Osteocyte (in vitro differentiated cells): ENCODE results near the gene CMPK2. TPM values are rescaled to one million over a fixed set of nuclear protein-coding genes. Genes with fewer than 3 reads are reported as not detected.

Source experiments
- DNase-seq: peaks from one replicate; pipeline ENCODE4 v3.0.0; 2021; ENCODE audit warnings: mixed read lengths; ENCODE audit not compliant: unreplicated experiment; ENCODE audit errors: extremely low spot score
- H3K27ac Mint-ChIP-seq: one replicate; pipeline ENCODE4 v1.8.0; 2021; ENCODE audit warnings: mild to moderate bottlenecking, mixed read lengths; ENCODE audit not compliant: unreplicated experiment
- H3K27me3 Mint-ChIP-seq: one replicate; pipeline ENCODE4 v1.8.0; 2021; ENCODE audit warnings: mixed read lengths; ENCODE audit not compliant: unreplicated experiment
- H3K36me3 Mint-ChIP-seq: one replicate; pipeline ENCODE4 v1.8.0; 2021; ENCODE audit warnings: mixed read lengths; ENCODE audit not compliant: unreplicated experiment
- H3K4me1 Mint-ChIP-seq: one replicate; pipeline ENCODE4 v1.8.0; 2021; ENCODE audit warnings: mixed read lengths; ENCODE audit not compliant: unreplicated experiment
- H3K4me3 Mint-ChIP-seq: one replicate; pipeline ENCODE4 v1.8.0; 2021; ENCODE audit warnings: mild to moderate bottlenecking, moderate library complexity, mixed read lengths; ENCODE audit not compliant: unreplicated experiment
- H3K9me3 Mint-ChIP-seq: one replicate; pipeline ENCODE4 v1.8.0; 2021; ENCODE audit warnings: mixed read lengths; ENCODE audit not compliant: unreplicated experiment
- total RNA-seq: library from RNA; stranded (reverse); gene quantifications from 2 replicates; pipeline ENCODE4 v1.2.1, GENCODE V29; 2021
- TF ChIP-seq, protein P1 (sequence below): fragments of 200-600 bp; sonication (generic); IDR thresholded peaks from 2 replicates; pipeline ENCODE4 v1.5.0; 2021; ENCODE audit warnings: antibody characterized with exemption, mild to moderate bottlenecking, moderate library complexity

CMPK2 gene
- total RNA-seq, 1 donor from 2014 or later, result 1.1 TPM

- Mint-ChIP-seq H3K27ac (no peak overlapping the region), H3K36me3 (no peaks in the 10 kb centered on the region), H3K9me3 (no peaks in the 10 kb centered on the region), H3K4me3 (no peak overlapping the region), H3K27me3 (no peaks in the 10 kb centered on the region), H3K4me1 (no peaks in the 10 kb centered on the region)
- TF ChIP-seq, protein P1, sequence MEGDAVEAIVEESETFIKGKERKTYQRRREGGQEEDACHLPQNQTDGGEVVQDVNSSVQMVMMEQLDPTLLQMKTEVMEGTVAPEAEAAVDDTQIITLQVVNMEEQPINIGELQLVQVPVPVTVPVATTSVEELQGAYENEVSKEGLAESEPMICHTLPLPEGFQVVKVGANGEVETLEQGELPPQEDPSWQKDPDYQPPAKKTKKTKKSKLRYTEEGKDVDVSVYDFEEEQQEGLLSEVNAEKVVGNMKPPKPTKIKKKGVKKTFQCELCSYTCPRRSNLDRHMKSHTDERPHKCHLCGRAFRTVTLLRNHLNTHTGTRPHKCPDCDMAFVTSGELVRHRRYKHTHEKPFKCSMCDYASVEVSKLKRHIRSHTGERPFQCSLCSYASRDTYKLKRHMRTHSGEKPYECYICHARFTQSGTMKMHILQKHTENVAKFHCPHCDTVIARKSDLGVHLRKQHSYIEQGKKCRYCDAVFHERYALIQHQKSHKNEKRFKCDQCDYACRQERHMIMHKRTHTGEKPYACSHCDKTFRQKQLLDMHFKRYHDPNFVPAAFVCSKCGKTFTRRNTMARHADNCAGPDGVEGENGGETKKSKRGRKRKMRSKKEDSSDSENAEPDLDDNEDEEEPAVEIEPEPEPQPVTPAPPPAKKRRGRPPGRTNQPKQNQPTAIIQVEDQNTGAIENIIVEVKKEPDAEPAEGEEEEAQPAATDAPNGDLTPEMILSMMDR, result no peak
- DNase-seq, result no peak
These were observed 44.7 kb downstream of the CMPK2 start for GRCh38 chr2:6820903-6821584.

GRCh38 chr2:6820236-6820635, 45.5 kb downstream of the CMPK2 start:
- no peak overlapping the region for H3K27ac Mint-ChIP-seq
- no peaks in the 10 kb centered on the region for H3K9me3 Mint-ChIP-seq
- TF ChIP-seq, protein P1, result no peak
- no peaks in the 10 kb centered on the region for H3K27me3 Mint-ChIP-seq
- H3K4me3 Mint-ChIP-seq, result no peak overlapping the region
- H3K4me1 Mint-ChIP-seq, result no peaks in the 10 kb centered on the region
- H3K36me3 Mint-ChIP-seq, result no peaks in the 10 kb centered on the region
- DNase-seq, result no peak

DNA sequence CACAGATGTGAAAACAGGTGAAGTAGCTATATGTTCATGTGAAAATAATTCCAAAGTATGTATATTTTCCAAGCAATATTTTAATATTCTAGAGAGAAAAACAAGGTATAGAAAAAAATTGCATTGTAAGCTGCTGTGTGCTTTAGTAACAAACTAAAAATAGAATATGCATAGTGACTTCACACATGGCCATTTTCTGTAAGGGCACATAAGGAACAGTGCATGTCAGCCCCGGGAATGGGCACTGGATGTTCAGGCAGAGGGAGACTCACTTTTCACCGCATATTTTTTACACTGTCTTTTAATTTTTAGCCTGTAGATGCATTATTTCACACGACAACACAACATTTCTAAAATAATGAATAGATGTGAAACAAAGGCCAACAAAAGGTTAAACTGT, 46.0 kb downstream of the CMPK2 start:
- TF ChIP-seq, protein P1, result no peak
- DNase-seq, result no peak
- Mint-ChIP-seq H3K27ac (no peak overlapping the region), H3K36me3 (no peaks in the 10 kb centered on the region), H3K27me3 (no peaks in the 10 kb centered on the region), H3K9me3 (no peaks in the 10 kb centered on the region), H3K4me3 (no peak overlapping the region), H3K4me1 (no peaks in the 10 kb centered on the region)

- TF ChIP-seq, protein P1, result no peak
- H3K9me3 Mint-ChIP-seq, result no peaks in the 10 kb centered on the region
- H3K27me3 Mint-ChIP-seq, result no peaks in the 10 kb centered on the region
These were observed 47.7 kb downstream of the CMPK2 start for GRCh38 chr2:6818012-6818411.

GRCh38 chr2:6814869-6815268, 50.8 kb downstream of the CMPK2 start:
- Mint-ChIP-seq H3K27me3 (no peaks in the 10 kb centered on the region), H3K4me1 (no peaks in the 10 kb centered on the region), H3K27ac (no peak overlapping the region), H3K4me3 (no peak overlapping the region), H3K9me3 (no peaks in the 10 kb centered on the region), H3K36me3 (no peaks in the 10 kb centered on the region)
- DNase-seq, result no peak
- TF ChIP-seq, protein P1, result no peak

More at GRCh38 chr2:6818012-6818411, 47.7 kb downstream of the CMPK2 start:
- DNase-seq, result no peak
- Mint-ChIP-seq H3K27ac (no peak overlapping the region), H3K36me3 (no peaks in the 10 kb centered on the region), H3K4me1 (no peaks in the 10 kb centered on the region), H3K4me3 (no peak overlapping the region)
